H1 (cell line): ENCODE data around the gene ACOT11.

Experiments
- ASH2L ChIP-seq: fragments of 200-600, 300-600 bp; sonication (generic); IDR thresholded peaks from one replicate; pipeline ENCODE4 v1.7.1; 2017; ENCODE audit warnings: low read length
- CHD2 ChIP-seq: IDR thresholded peaks from 2 replicates; pipeline ENCODE4 v1.6.1; 2012; ENCODE audit warnings: low read length, improper control_type of control experiment
- EZH2 ChIP-seq: fragments of 200-600 bp; sonication (generic); IDR thresholded peaks from 2 replicates; pipeline ENCODE4 v1.7.1; 2012; ENCODE audit warnings: low read depth, mild to moderate bottlenecking, moderate library complexity, low read length, inconsistent platforms; ENCODE audit not compliant: severe bottlenecking
- HDAC6 ChIP-seq: IDR thresholded peaks from one replicate; pipeline ENCODE4 v1.7.1; 2012; ENCODE audit warnings: low read depth, mild to moderate bottlenecking, inconsistent platforms, low read length, moderate library complexity
- POU5F1 ChIP-seq: IDR thresholded peaks from 2 replicates; pipeline ENCODE4 v1.6.1; 2011; ENCODE audit warnings: low read depth, mild to moderate bottlenecking, low read length, moderate library complexity
- RNF2 ChIP-seq: fragments of 200-900, 300-1000 bp; sonication (generic); IDR thresholded peaks from 2 replicates; pipeline ENCODE4 v1.7.1; 2016; ENCODE audit warnings: borderline replicate concordance, low read depth, mild to moderate bottlenecking, antibody characterized with exemption, low read length; ENCODE audit not compliant: poor library complexity, severe bottlenecking; ENCODE audit errors: missing control alignments
- SIRT6 ChIP-seq: IDR thresholded peaks from one replicate; pipeline ENCODE4 v1.7.1; 2012; ENCODE audit warnings: low read length, inconsistent platforms
- SIX5 ChIP-seq: IDR thresholded peaks from 2 replicates; pipeline ENCODE4 v1.6.1; 2011; ENCODE audit warnings: mild to moderate bottlenecking, low read depth, low read length
- TAF7 ChIP-seq: optimal IDR thresholded peaks from 2 replicates; pipeline ENCODE3; 2011; ENCODE audit warnings: low read depth, mild to moderate bottlenecking, inconsistent platforms, low read length, moderate library complexity, borderline replicate concordance
- TBP ChIP-seq: IDR thresholded peaks from 2 replicates; pipeline ENCODE4 v1.6.1; 2011; ENCODE audit warnings: low read depth, low read length, improper control_type of control experiment
- TF ChIP-seq, protein P1 (sequence below), 3 experiments: IDR thresholded peaks; 1 replicate in 2 of 3; 2 replicates in 1 of 3; pipeline versions ENCODE4 v1.5.1 to v1.6.1; 2011; ENCODE audit warnings: low read length in 3 of 3, mild to moderate bottlenecking in 3 of 3, inconsistent platforms in 2 of 3, low read depth in 1 of 3, moderate library complexity in 1 of 3; ENCODE audit not compliant: insufficient read depth in 1 of 3; ENCODE audit errors: control extremely low read depth in 1 of 3

- no peak for TF ChIP-seq CHD2
- no peak for TF ChIP-seq SIX5
- no peak for TF ChIP-seq TBP
- no peak for TF ChIP-seq TAF7
- TF ChIP-seq, protein P1, sequence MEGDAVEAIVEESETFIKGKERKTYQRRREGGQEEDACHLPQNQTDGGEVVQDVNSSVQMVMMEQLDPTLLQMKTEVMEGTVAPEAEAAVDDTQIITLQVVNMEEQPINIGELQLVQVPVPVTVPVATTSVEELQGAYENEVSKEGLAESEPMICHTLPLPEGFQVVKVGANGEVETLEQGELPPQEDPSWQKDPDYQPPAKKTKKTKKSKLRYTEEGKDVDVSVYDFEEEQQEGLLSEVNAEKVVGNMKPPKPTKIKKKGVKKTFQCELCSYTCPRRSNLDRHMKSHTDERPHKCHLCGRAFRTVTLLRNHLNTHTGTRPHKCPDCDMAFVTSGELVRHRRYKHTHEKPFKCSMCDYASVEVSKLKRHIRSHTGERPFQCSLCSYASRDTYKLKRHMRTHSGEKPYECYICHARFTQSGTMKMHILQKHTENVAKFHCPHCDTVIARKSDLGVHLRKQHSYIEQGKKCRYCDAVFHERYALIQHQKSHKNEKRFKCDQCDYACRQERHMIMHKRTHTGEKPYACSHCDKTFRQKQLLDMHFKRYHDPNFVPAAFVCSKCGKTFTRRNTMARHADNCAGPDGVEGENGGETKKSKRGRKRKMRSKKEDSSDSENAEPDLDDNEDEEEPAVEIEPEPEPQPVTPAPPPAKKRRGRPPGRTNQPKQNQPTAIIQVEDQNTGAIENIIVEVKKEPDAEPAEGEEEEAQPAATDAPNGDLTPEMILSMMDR (IDR thresholded peaks at IDR 0.05; ENCODE audit: control extremely low read depth in 1 of 3, insufficient read depth in 1 of 3, low read depth in 1 of 3, low read length in 3 of 3), result no peak
- TF ChIP-seq EZH2, result no peak
- no peak for TF ChIP-seq HDAC6
- TF ChIP-seq RNF2, result no peak
- no peak for TF ChIP-seq POU5F1
- TF ChIP-seq SIRT6, result no peak
- no peak for TF ChIP-seq ASH2L
These were observed 48.0 kb downstream of the ACOT11 start for GRCh38 chr1:54595956-54596498.
